Left forelimb (tissue), 1 donor: Measurements from ENCODE around the gene FBXL13.
A peak's percentile ranks its signal among the peaks of the same experiment; 100 is the strongest.
"Not testable (repeated sequence)": the region's sequence is repeated elsewhere in the genome, so short reads cannot be mapped to it uniquely, and the experiment has no call there.

ENCODE experiments used
- DNase-seq: peaks from one replicate; pipeline ENCODE4 v3.0.0-alpha.2; 2018; ENCODE audit warnings: low spot score

Gene FBXL13

GRCh38 chr7:103079836-103080235 is 5.2 kb upstream of the FBXL13 start:
- DNase-seq, result no peak

GRCh38 chr7:103078226-103078625 is 3.6 kb upstream of the FBXL13 start:
- DNase-seq, result not testable (repeated sequence)

- DNase-seq, result no peak
These were observed 2.7 kb upstream of the FBXL13 start for GRCh38 chr7:103077318-103077717.

GRCh38 chr7:103076764-103077163 is 2.2 kb upstream of the FBXL13 start:
- DNase-seq, result no peak

- DNase-seq, result peak; percentile 74
These were observed 832 bp upstream of the FBXL13 start for GRCh38 chr7:103075337-103075918.

- no peak for DNase-seq
These were observed 542 bp downstream of the FBXL13 start for GRCh38 chr7:103073989-103074518.

GRCh38 chr7:103071000-103071399 is 3.6 kb downstream of the FBXL13 start:
- no peak for DNase-seq

- DNase-seq, result no peak
These were observed 5.9 kb downstream of the FBXL13 start for GRCh38 chr7:103068414-103069403.

GRCh38 chr7:103065667-103066066 is 8.9 kb downstream of the FBXL13 start:
- DNase-seq, result no peak

GRCh38 chr7:103063895-103064294 is 10.7 kb downstream of the FBXL13 start:
- no peak for DNase-seq

- DNase-seq, result no peak
These were observed 15.1 kb downstream of the FBXL13 start for GRCh38 chr7:103059471-103059870.

- DNase-seq, result no peak
These were observed 16.5 kb downstream of the FBXL13 start for GRCh38 chr7:103058122-103058521.

GRCh38 chr7:103056006-103056405 is 18.6 kb downstream of the FBXL13 start:
- not testable (repeated sequence) for DNase-seq

- no peak for DNase-seq
These were observed 23.1 kb downstream of the FBXL13 start for GRCh38 chr7:103051519-103051918.

GRCh38 chr7:103048833-103049232 is 25.8 kb downstream of the FBXL13 start:
- DNase-seq, result no peak

GRCh38 chr7:103041815-103042214 is 32.8 kb downstream of the FBXL13 start:
- not testable (repeated sequence) for DNase-seq

- DNase-seq, result not testable (repeated sequence)
These were observed 36.5 kb downstream of the FBXL13 start for GRCh38 chr7:103037823-103038739.

GRCh38 chr7:103037476-103037822 is 37.1 kb downstream of the FBXL13 start:
- DNase-seq, result no peak

GRCh38 chr7:103034318-103034717 is 40.3 kb downstream of the FBXL13 start:
- DNase-seq, result not testable (repeated sequence)

- DNase-seq, result no peak
These were observed 42.8 kb downstream of the FBXL13 start for GRCh38 chr7:103031781-103032180.

GRCh38 chr7:103031024-103031423 is 43.6 kb downstream of the FBXL13 start:
- DNase-seq, result no peak

- no peak for DNase-seq
These were observed 49.3 kb downstream of the FBXL13 start for GRCh38 chr7:103025341-103025740.
